Measurements from ENCODE around the gene PNLIPRP1.

The PNLIPRP1 gene

DNA sequence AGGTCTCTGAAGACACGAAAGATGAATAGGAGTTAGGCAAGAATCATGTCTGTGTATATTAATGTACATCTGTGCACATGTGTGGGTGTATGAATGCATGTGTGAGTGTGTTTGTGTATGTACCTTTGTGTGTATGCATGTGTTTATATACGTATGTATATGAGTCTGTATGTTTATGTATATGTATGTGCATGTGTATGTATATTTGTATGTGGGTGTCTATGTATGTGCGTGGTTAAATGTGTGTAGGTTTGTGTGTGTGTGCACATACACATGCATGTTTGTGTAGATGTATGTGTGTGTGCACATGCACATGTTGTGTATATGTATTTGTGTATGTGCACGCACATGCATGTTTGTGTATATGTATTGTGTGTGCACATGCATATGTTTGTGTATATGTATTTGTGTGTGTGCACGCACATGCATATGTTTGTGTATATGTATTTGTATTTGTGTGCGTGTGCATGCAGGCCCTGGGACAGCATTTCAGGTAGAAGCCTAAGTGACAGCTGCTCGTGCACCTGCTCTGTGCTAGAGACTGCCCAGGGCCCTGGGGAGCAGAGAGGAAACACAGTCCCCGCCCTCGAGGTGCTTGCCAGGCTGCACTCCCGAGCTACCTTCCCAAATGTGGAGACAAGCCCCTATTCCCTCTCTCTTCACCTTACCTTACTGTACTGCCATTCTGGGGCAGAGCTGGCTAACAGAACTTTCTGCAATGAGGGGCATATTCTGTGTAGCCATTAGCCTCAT lies 12.1 kb downstream of the PNLIPRP1 start:
- no peak for DNase-seq

DNA sequence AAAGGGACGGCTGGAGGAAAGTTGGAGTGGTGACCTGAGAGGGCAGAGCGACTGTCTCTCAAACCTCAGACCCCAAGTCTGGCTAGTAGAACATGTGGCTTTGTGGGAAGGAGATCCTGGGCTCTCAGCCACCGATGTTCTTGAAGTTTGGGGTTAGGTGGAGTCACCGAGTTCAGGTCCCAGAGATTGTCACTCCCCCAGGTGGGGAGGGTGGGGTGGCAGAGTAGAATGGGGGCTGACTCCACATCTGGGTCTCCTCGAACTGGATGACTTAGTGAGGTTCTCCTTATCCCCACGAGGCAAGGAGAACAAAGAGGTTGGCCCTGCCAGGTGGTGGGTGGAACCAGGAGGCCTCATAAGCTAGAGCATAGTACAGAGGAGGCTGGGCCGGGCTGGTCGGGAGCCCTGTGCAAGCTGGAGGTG lies 15.3 kb downstream of the PNLIPRP1 start:
- DNase-seq: no peak

DNA sequence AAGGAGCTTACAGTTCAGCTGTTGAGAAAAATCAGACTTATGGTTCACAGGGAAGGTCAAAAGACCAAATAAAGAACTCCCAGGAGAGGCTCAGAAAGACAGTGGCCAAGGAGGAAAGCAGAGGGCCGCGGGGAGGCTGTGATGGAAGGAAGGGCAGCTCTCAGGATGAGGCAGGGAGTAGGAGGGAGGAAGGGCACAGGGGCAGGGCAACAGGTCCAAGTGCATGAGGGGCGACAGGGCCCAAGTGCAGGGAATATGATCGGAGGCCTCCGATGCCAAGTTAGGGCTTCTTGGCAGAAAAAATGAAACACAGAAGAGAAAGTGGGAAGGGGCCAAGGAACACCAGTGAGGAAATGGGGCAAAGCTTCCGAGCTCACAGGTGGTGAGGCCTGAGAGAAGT lies 16.6 kb downstream of the PNLIPRP1 start:
- no peak for DNase-seq

DNA sequence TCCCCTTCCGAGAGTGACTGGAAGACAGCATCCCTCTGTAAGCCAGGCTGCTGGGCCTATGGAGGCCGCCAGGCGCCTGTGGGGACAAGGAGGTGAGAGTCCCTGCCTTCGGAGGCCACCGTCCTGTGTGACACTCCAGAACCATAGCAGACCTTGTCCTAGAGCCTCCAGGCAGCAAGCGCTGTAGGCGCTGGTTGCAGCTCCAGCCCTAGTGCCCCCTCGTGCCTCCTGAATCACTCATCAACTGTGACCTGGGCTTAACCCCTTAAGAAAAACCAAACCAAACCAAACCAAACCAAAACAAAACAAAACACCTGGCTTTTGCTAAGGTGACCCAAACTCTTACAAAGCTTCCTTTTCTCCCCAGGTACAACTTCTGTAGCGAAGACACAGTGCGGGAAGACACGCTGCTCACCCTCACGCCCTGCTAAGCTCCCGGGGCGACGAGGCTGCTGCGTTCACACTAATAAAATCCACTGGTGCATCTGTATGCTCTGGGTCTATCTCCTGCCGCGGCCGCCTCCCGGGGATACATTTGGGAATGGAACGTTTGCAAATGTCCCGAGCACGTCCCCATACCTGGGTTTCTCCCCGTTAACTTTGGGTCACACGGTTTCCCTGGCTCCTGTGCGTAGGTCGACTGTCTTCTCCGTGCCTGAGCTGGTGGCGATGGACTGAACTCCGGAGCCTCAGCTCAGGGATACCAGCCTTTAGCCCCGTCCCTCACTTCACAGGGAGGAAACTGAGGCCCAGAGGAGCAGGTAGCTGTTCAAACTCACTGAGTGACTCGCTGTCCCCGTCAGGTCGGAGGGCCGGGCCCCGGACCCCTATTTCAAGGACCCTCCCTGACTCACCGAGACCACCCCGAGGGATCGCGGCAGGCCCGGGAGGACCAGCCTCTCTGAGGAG lies 18.2 kb downstream of the PNLIPRP1 start:
- DNase-seq: no peak

DNA sequence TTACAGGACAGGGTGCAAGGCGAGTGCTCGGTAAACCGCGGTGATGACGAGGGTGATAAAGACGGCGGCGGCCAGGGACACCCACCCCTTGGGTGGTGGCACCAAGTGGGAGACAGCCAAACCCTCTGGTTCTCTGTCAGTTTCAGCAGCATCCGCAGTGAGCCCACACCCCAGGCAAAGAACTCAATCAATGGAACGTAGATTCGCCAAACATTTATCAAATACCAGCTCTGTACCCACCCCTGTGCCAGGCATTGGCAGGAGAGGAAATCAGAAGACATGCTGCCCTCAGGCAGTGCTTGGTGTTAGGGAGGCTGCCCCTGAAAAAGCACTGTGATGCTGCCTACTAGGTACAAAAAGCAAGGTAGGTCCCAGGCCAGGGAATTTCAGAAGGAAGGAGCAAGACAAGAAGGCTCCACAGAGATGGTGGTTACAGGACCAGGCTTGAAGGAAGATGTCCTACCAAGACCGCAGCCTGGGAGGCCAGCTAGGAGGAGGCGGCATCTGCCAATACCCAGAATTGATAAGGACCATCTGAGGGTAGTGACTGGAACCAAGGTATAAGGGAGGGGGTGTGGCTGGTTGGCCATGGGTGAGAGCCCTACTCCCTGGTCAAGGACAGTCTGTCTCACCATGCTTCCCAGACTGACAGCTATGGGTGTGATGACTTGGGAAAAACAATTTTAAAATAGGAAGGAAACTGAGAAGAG lies 19.8 kb downstream of the PNLIPRP1 start:
- DNase-seq: no peak

DNA sequence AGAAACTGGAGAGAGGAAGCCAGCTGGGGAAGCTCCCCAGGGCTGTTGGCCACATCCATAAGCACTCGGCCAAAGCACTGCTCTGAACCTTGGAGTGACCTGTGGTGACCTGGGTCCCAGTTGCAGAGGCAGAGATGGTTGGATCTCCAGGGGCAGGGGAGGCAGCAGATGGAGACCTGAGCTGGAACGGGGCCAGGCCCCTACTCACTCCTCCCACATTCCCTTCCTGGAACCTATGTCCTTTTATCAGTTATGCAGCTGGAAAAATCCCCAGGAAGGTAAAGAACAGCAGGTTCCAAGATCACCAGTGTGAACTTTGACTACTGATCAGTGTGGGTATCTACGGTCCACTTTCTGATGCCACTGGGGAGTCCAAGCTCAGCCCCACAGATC lies 20.4 kb downstream of the PNLIPRP1 start:
- DNase-seq: no peak

DNA sequence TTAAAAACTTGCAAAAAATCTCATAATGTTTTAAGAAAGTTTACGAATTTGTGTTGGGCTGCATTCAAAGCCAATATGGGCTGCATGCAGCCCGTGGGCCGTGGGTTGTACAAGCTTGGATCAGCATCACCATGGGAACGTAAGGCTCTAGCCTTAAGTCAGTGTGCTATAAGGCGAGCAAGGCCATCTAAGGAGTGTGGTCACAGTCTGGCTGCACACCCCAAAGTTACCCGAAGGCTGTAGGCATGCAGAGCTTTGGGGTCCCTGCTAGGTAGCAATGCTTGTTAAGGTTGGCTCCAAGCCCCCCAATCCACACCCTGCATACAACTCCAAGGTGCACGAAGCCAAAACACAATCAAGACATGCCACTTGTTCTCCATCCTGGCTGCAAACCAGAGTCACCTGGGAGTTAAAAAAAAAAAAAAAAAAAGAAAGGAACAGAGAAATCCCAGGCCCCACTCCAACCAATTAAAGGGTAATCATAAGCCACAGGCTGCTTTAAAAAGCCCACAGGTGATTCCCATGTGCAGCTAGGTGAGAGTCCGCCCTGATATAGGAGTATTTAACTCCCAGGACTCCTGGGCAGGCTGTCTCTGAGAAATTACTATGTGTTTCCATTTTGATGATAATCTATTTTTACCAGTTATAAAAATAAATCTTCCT lies 21.5 kb downstream of the PNLIPRP1 start:
- no peak for DNase-seq

DNA sequence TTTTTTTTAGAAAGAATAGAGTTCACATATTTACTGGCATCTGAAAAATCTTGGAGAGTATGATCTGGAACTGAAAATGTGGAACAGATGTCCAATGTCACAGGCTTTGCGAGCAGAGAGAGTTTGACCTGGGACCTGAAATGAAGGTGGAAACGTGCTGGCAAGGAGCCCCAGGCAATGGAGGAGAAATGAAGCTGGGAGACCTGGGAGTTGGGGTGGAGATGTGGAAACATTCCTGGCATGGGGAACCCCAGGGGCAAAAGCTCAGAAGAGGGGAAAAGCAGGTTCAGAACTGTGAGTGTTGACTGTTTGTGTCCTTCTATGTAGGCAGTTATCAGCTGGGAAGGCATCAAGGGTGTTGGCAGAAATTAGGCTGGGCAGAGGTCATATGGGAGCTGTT lies 22.7 kb downstream of the PNLIPRP1 start:
- no peak for DNase-seq

DNA sequence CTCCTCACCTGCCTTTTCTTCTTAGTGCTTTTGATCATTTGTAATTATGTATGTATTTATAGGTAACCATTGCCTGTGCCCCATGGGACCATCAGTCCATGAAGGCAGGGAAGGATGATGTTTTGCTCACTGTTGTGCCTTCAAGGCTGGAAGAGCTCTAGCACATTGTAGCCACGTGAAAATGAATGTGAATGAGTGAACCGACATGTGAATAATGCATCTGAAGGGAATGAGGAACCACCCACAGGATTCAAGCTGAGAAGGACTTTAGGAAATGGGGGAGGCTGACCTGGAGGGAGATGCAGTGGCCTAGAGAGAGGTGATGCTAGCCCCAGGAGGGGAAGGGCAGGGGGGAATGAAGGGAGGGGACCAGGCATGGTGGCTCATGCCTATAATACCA lies 24.0 kb downstream of the PNLIPRP1 start:
- DNase-seq: no peak

DNA sequence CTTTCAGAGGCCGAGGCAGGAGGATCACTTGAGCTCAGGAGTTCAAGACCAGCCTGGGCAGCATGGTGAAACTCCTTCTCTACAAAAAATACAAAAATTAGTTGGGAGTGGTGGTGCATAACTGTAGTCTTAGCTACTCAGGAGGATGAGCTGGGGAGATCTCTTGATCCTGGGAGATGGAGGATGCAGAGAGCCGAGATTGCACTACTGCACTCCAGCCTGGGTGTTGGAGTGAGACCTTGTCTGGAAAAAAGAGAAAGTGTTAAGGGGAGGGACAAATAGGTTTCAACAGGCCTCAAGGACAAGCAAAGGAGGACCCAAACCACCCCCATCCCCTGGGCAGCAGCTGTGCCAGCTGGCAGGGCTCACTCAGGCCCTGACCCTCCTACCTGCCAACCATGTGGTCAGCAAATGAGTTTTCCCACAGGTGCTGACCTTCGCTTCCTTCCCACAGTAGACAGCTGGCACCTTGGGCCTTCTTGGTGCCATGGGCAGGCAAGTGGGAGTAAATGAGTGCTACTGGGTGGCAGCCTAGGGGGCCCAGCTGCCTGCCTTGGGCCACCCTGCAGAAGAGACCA lies 24.5 kb downstream of the PNLIPRP1 start:
- DNase-seq: no peak

DNA sequence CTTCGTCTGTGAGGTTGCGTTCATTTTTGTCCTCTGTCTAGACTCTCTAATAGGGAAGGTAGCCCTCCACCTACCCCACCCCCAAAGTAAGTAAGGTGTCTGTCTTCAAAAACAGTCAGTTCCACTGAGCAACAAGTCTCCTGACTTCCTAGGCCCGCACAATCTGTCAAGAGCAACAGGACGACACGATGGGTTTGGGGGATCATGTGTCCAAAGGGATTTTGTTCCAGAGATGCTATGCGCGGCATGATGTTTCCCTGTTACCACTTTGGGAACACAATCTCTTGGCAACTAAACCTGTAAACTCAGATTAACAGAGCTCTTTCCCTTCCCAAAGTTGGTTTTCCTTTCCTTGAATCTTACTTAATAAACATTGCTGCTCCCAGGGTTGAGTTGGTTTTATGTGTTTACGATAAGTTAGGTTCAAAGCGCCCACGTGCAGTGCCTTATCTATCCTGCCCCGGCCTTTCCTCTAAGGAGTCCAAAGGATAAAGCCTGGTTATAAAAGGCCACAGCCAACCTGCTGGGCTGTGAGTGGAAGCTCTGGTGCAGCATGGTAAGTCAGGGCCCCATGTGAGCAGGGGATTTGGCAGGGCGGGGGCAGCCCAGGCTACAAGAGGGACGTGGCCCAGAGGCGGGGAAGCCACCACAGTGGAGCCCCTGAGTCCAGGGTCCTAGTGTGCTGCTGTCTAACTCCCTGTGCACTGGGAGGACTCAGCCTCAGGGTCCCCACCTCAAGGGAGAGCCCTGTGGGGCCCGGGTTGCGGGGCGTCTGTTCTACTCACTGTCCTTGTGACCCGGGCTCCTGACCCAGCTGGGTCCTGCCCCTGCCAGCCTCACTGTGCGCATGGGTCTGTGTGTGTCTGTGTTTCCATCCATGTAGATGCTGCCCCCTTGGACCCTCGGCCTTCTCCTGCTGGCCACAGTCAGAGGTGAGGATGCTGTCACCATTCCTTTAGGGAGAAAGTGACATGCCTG lies 30.0 kb downstream of the PNLIPRP1 start, which contains the start of gene PNLIPRP2:
Gene PNLIPRP2, plus strand, starts transcription at position 531 of the 978 bp plus-strand sequence.
- DNase-seq: no peak

DNA sequence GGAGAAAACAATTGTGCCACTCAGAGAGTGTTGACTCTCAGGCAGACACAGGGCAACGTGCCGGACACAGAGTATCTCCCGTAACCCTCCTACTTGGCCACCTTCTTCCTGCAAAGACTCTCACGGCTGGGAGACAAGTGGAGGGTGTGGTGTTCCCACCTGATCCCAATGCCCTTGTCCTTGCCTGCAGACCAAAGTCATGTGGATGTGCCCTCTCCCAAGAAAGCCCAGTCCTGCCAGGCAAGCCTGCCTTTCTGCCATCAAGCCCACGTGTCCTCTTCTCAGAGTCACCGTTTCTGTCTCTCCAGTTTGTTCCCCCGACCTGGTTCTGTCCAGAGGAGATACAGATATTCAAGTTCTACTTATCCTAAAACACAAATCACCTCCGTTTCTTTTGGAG lies 30.7 kb downstream of the PNLIPRP1 start:
- DNase-seq: no peak

DNA sequence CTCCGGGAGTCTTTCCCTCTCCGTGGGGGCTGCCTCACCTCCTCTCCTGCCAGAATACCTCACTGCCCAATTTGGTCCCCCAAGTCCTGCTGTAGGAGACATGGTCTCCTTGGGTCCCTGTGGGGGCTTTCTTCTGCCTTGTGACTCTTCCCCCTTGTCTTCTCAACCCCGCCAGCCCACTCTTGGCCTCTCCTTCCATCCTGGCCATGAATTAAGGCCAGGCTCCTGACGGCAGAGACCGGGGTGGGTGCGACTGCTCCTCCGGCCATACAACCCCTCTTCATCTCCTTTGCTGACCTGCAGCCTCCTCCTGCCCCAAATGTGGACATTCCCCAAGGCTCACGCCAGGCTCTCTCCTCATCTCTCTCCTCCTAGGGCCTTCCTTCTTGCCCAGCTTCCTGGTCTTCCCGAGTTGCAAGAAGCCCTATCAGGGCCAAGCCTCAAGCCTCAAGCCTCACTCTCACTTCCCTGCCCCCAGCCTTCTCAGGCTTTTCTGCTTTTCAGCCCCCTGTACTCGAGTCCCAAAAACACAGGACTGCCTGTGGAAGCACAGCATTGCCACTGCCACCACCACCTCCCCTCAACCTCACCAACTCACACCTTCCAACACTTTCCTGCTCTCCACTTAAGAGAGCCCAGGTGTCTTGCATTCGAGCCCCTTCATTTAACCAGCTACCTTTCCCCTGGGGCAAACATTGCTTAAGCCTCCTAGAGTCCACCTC lies 31.3 kb downstream of the PNLIPRP1 start:
- no peak for DNase-seq

DNA sequence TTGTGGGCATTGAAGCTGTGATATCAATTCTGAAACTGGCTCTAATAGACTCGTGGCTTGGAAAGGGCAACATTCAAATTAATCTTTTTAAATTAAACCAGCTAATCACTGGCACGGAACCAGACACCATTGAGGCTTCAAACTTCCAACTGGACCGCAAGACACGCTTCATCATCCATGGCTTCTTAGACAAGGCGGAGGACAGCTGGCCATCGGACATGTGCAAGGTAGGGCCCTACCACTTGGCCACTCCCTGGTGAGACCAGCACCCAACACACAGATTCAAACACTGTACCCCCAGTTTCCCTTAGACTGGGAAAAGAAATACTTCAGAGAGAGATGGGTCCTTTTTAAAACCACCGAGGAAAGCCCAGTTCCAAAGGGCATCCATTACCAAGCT lies 35.1 kb downstream of the PNLIPRP1 start:
- no peak for DNase-seq

DNA sequence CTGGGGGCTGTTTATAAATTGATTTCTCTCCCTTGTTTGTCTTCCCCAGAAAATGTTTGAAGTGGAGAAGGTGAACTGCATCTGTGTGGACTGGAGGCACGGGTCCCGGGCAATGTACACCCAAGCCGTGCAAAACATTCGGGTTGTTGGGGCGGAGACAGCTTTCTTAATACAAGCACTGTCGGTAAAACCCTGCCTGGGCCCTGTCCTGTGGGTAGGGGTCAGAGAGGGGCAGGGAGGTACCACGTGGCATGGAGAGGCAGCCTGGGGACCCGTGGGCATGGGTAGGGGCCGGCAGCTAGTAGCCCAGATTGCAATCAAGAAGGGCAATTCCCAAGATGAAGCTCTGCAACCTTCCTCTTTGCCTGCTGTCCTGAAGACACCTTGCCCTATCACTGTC lies 36.1 kb downstream of the PNLIPRP1 start:
- DNase-seq: no peak

DNA sequence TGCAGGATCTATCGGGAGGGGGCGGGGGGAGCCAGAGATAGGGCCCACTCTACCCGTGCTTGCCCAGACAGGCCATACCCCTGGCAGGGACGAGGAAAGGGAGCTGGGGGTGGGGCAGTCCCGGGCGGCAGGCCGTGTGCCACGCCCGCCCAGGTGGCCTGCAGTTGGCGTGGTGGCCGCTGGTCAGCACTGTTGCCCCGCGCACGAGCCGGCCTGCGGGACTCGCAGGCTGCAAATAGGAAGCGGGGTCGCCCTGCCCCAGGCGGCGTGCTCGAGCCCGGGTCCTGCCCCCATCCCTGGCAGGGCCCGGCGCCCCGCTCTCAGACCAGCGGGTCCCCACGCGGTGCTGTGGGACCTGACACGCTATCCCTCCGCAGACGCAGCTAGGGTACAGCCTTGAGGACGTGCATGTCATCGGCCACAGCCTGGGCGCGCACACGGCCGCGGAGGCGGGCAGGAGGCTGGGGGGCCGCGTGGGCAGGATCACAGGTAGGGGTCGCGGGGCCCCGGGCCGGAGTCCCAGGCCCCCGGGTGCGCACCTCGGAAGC lies 36.7 kb downstream of the PNLIPRP1 start:
- no peak for DNase-seq

DNA sequence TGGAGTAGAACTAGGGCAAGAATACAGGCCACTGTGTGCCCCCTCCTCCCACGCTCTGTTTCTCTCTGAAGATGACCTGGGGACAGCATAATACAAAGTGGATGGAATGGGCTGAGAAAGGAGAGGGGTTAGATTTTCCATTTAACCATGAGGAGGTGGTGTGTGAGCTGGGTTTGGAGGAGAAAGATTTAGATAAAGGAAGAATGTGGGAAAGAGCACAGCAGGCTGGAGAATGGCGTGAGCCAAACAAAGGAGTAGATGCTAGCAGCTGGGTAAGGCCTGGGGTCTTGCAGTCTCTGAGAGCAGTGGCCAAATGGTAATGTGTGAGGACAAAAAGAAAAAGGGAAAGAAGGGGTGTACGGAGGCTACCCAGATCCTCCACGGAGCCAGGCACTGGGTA lies 38.6 kb downstream of the PNLIPRP1 start:
- DNase-seq: no peak

DNA sequence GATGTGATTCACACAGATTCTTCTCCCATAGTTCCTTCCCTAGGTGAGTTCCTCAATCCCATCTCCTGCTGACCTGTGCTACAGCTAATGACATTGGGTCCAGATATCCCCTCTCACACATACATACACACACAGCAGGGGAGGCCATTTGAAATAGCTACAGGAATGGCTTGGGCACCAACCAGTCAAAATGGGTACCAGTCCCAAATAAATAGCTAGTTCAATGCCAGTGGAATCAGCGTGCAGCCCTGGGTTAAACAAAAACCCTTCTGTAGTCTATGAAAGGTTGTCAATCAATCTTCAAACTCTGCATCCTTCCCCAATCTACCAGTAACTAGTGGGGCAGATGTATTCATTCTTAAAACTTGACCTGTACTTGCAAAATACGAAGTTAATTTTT lies 39.3 kb downstream of the PNLIPRP1 start:
- no peak for DNase-seq

DNA sequence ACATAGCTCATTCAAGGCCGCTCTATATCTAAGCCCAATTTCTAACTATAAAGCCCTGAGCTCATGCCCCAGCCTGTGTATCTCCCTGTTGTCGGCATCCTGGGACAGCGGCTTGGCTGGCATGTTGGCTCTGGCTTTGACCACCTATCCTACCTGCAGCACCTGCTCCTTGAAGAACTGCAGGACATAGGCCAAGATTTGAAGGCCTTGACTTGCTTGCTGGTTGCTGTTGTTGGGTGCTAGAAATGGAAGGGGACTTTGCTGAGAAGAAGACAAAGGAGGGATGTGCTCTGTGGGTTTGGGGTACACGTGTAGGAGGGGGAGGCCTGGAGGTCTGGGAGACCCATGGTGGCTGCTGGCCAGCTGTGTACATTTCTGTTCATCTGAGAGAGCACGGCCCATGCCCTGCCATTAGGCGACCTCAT lies 41.1 kb downstream of the PNLIPRP1 start:
- no peak for DNase-seq

DNA sequence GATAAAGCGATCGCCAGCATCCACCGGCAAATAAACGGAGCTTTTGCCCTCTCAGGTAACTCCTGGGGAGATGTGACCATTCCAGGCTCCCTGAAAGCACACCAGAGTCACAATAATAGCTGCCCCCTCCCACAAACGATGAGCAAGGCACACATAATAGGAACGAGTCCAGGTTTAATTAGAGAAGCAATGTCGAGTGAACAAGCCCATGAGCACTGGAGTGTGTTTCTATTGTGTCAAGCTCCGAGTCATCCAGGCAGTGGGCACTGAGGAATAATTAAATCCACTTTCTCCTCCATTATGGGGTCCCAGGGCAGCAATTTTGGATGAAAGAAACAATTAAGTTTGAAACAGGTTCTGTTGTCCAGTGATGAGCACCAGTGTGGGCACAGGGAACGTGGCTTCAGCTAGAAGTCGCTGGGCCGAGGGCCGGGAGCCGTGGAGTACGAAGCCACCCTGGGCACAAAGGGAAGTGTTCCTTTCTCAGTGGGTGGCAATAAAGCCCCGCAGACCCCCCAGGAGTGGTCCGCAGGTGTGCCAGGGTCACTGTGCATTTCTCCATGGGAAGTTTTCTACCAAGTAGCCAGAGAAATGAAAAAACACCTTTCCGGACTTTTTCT lies 41.9 kb downstream of the PNLIPRP1 start:
- no peak for DNase-seq
